ENCODE results near the gene FZD10.

DNA sequence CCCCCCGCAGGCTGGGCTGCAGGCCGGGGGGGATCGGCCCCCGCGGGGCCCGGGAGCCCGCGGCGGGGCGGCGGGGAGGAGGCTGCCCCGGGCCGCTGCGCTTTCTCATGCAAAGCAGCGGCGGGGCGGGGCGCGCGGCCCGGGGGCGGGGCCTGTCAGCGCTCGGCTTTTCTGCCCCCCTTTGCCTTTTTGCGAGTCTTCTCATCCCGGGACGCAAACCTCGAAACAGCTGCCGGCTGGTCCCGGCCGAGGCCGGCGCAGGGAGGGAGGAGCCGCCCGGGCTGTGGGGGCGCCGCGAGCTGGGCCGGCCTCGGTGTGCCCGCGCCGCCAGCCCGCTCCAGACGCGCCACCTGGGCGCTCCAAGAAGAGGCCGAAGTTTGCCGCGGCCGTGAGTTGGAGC lies at the start of gene FZD10:
- TF ChIP-seq, protein P1, sequence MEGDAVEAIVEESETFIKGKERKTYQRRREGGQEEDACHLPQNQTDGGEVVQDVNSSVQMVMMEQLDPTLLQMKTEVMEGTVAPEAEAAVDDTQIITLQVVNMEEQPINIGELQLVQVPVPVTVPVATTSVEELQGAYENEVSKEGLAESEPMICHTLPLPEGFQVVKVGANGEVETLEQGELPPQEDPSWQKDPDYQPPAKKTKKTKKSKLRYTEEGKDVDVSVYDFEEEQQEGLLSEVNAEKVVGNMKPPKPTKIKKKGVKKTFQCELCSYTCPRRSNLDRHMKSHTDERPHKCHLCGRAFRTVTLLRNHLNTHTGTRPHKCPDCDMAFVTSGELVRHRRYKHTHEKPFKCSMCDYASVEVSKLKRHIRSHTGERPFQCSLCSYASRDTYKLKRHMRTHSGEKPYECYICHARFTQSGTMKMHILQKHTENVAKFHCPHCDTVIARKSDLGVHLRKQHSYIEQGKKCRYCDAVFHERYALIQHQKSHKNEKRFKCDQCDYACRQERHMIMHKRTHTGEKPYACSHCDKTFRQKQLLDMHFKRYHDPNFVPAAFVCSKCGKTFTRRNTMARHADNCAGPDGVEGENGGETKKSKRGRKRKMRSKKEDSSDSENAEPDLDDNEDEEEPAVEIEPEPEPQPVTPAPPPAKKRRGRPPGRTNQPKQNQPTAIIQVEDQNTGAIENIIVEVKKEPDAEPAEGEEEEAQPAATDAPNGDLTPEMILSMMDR (IDR thresholded peaks at IDR 0.05 in 8 of 11, conservative IDR thresholded peaks at IDR 0.05 in 3 of 11) = no peak
- TF ChIP-seq POLR2A (IDR thresholded peaks at IDR 0.05) (no peak), POLR2AphosphoS5 (IDR thresholded peaks at IDR 0.05) (no peak)

Measured in spleen (tissue), 7 donors.